OCI-M2 (cell line): ENCODE results near the gene OXNAD1.

ENCODE experiments used
- DNase-seq: peaks from one replicate; lab custom pipeline; 2025; ENCODE audit not compliant: unreplicated experiment; lab: John Stamatoyannopoulos, UW

The OXNAD1 gene

DNA sequence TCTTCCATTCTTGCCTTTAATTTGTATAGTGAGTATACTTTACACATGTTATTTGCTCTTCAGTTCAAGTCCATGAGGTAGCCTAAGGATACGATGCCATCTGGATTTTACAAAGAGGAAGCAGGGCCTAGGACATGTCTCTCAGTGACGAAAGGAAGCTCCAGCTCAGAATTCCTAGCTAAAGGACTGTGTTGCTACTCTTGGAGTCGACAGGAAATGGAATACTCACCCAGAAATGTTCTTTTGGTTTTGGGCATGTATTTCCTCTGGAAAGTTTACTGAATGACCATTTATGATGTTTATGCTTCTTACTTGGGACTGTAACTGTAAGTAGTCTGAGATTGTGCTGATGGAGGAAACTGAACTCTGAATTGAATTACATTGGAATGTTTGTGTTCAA is 12.5 kb downstream of the OXNAD1 start:
- DNase-seq = no peak

- DNase-seq = no peak
Observed at GRCh38 chr3:16279010-16279801, 14.2 kb downstream of the OXNAD1 start.

DNA sequence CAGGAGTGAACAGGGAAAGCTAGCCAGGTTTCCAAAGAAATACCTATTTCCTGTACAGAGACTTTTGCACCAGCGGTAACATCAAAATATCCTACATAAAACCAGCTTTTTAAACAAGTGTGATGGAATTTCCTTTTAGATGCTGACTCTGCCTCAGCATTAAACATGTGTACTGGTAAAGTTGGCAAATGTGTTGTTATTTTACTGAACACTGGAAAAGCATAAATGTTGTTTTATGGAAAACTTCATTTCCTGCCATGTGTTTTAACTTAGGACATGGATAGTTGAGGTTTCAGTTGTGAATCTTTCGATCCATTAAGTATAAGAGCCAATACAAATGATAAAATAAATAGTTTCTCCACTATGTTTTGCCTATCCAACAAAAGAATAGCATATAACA is 15.7 kb downstream of the OXNAD1 start:
- no peak for DNase-seq

DNA sequence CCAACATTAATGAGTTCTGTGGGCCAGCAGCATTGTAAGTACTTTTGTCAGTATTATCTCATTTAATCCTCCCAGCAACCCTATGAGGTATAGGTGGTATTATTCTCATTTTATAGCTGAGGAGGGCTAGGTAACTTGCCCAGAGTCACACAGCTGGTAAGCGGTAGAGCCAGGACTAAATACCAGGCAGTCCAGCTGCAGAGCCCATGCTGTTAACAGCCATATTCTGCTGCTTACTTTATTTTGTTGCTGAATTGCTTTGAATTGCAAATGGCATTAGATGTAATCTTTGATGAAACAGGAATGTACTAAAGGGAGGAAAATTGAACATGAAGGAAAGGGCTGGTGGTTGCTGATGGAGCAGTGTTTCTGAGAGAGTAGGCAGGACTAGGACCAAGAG is 19.6 kb downstream of the OXNAD1 start:
- DNase-seq = no peak

GRCh38 chr3:16286161-16286560 is 21.1 kb downstream of the OXNAD1 start:
- no peak for DNase-seq

DNA sequence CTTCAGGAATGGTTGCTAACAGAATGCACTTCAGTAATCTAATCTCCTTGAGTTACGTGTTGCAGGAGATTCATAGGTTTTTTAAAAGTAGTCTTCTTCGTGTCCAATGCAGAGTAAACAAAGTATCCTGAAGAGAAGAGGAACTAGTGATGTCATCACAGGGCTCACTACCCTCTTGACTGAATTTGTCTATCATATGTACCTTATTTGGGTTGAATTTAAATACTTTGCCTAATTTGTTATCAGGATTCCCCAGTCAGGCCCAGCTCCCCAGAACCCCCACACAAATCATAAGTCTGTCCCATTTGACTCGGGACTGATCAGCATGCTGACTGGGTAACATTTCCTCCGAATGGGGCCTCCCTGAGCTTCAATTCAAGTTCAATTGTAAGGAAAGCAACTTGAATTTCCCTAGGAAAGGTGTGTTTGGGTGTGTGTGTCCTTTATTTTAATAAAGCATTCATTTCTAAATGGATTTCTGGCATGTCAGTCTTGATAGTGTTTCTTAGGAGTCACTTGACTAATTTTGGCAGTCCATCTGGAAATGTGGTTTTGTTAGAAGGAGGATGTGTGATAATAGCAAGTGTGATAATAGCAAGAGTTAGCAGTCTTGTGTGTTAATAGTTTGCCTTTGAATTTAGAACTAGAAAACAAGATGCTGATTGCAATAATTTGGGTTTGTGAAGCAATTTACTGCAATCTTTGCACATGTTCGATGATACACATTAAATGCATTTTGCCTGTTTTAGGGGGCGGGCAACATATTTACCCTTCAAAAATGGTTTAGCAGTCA is 21.9 kb downstream of the OXNAD1 start:
- DNase-seq = no peak

DNA sequence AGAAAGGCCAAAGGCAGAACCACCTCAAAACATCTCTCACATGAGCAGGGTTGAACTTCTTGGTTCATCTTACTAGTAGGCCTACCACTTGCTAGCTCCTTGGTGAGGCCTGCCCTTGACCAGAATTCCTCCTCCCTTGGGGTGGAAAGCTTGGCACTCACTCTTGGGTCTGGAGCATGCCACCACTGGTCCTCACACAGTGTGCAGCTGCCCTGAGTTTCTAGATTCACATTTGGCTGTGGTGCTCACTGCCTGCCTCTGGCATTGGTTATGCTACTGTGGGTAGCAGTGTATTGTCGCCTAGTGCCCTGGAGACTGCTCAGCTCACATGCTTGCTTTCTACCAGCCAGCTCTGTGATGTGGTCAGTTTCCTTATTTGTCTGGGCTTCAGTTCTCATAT is 23.7 kb downstream of the OXNAD1 start:
- no peak for DNase-seq

- DNase-seq = no peak
Observed at GRCh38 chr3:16289144-16289889, 24.3 kb downstream of the OXNAD1 start.

DNA sequence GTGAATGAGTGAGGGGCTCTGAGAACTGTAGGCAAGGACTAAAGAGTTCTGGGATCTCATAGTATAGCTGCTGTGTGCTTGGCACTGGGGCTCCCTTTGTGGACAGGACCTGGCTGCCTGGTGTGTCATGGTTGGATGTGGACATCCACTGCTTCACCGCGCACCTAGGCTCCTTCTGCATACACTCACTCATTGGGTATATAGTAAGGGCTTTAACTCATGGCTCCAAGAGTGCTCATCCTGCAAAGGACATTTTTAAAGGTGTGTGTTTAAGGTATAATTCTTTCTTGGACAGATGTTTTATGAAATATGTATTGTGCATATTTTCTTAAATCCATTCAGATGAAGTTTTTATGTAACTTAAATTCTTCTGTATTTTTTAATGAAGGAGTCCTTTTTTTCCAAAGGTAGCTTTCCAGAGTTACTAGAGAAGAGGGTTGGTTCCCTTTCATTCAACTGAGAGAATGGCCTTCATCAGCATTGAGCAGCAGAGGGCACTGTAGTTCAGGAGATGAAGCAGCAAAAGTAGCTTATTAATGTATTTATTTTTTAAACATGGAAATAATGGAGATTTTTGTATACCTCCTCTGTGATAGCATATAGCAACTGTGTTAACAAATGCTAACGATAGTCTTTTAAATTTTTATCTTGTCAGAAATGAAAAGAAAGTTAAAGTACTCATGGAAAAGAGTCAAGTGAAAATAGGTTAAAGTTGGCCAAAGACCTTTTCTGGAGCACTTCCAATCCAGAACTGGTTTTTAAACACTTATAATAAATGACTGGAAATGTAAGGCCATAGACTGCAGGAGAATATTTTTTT is 25.2 kb downstream of the OXNAD1 start:
- no peak for DNase-seq

GRCh38 chr3:16290827-16291196 is 25.8 kb downstream of the OXNAD1 start:
- no peak for DNase-seq

GRCh38 chr3:16294844-16295243 is 29.8 kb downstream of the OXNAD1 start:
- DNase-seq = no peak

GRCh38 chr3:16295298-16295890 is 30.4 kb downstream of the OXNAD1 start:
- DNase-seq = no peak

- no peak for DNase-seq
Observed at GRCh38 chr3:16297997-16298885, 33.2 kb downstream of the OXNAD1 start.

GRCh38 chr3:16298891-16299290 is 33.9 kb downstream of the OXNAD1 start:
- DNase-seq = no peak

GRCh38 chr3:16299746-16300145 is 34.7 kb downstream of the OXNAD1 start:
- DNase-seq = no peak

GRCh38 chr3:16300307-16300706 is 35.3 kb downstream of the OXNAD1 start:
- no peak for DNase-seq

- no peak for DNase-seq
Observed at GRCh38 chr3:16300881-16301359, 35.9 kb downstream of the OXNAD1 start.

DNA sequence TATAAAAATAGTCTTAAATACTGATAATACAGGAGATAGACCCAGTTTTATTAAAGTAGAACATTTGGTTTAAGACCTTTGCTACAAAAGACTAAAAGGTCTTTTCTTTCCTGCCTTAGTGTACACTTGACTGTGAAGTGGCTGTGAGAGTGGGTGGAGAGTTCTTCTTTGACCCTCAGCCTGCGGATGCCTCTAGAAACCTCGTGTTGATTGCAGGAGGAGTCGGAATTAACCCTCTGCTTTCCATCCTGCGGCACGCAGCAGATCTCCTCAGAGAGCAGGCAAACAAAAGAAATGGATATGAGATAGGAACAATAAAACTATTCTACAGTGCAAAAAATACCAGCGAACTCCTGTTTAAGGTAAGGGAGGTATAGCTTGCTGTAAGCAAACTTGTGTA is 36.5 kb downstream of the OXNAD1 start:
- no peak for DNase-seq

- DNase-seq = no peak
Observed at GRCh38 chr3:16302082-16302631, 37.1 kb downstream of the OXNAD1 start.
